ENCODE results near the gene HMG20A. TPM values are rescaled to one million over a fixed set of nuclear protein-coding genes. Genes with fewer than 3 reads are reported as not detected.

HMG20A gene
- total and polyA plus RNA-seq, 8 donors = 7.8 to 20.5 (median 12.9) TPM

- intact Hi-C loops (cut with DNase I) = no loop called here
- 66 to 71% methylated on average over 2 of the region's 2 CpGs for WGBS, 2 donors
- DNase-seq = no peak
- peaks cover 0 to 16% (median 7%) of the 10 kb centered on the region in 3 donors for H3K4me1 ChIP-seq
- TF ChIP-seq CTCF (IDR thresholded peaks at IDR 0.05) = no peak
- H3K36me3 ChIP-seq = no peaks in the 10 kb centered on the region
- no peaks in the 10 kb centered on the region for H3K9me3 ChIP-seq
- ATAC-seq = no peak
- no peaks in the 10 kb centered on the region for H3K27me3 ChIP-seq
- H3K4me3 ChIP-seq = no peak overlapping the region
- FAIRE-seq = no peak
- no peak overlapping the region for H3K27ac ChIP-seq
Measured at GRCh38 chr15:77416148-77416455, 4.6 kb upstream of the HMG20A start.

DNA sequence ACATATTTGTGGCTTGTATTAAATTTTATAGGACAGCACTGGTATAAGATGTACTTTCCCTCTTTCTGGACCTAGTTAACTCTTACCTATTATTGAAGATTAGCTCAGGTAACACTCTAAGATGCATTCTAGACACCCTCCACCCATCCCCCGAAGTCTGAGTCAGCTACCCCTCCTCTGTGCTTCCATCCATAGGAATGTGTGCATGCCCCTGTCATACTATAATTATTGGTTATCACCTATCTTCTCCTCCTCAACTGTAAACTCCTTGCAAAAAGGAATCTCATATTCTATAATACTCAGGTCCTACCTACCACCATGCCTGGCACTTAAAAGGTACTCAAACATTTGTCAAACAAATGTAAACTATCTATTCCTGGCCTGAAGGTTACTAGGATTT lies 3.7 kb upstream of the HMG20A start:
- no peaks in the 10 kb centered on the region for H3K9me3 ChIP-seq
- H3K4me3 ChIP-seq = no peak overlapping the region
- no peak for FAIRE-seq
- ATAC-seq = no peak
- intact Hi-C loops (cut with DNase I) = no loop called here
- no peak for TF ChIP-seq CTCF (IDR thresholded peaks at IDR 0.05)
- DNase-seq = no peak
- no peaks in the 10 kb centered on the region for H3K36me3 ChIP-seq
- no peaks in the 10 kb centered on the region for H3K27me3 ChIP-seq
- H3K27ac ChIP-seq = no peak overlapping the region
- peaks cover 0 to 21% (median 10%) of the 10 kb centered on the region in 3 donors for H3K4me1 ChIP-seq
- WGBS, 2 donors = 0 to 81% methylated on average over 1 of the region's 1 CpG

DNA sequence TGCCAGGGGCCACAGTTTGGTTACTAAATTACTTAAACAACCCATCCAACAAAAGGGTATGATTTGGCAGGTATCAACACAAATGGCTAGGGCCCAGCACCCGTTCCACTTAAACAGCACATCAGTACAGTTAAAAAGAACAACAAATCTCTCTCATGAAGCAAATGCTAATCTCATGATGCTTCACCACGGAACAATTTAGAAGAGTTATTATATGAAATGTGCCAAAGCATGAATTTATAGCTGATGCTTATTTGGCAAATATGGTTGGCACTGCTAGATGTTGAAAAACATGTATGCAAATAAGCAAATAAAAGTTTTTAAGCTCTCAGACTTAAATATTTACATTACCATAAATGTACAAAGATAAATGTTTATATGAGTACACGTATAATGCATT lies 3.1 kb upstream of the HMG20A start:
- Histone ChIP-seq H3K36me3 (no peaks in the 10 kb centered on the region), H3K27me3 (no peaks in the 10 kb centered on the region), H3K4me1 (peaks cover 0 to 27% (median 15%) of the 10 kb centered on the region in 3 donors), H3K27ac (no peak overlapping the region), H3K4me3 (no peak overlapping the region), H3K9me3 (no peaks in the 10 kb centered on the region)
- ATAC-seq = no peak
- intact Hi-C loops (cut with DNase I) = no loop called here
- 50 to 55% methylated on average over 3 of the region's 3 CpGs for WGBS, 2 donors
- TF ChIP-seq CTCF (IDR thresholded peaks at IDR 0.05) = no peak
- no peak for FAIRE-seq
- no peak for DNase-seq

DNA sequence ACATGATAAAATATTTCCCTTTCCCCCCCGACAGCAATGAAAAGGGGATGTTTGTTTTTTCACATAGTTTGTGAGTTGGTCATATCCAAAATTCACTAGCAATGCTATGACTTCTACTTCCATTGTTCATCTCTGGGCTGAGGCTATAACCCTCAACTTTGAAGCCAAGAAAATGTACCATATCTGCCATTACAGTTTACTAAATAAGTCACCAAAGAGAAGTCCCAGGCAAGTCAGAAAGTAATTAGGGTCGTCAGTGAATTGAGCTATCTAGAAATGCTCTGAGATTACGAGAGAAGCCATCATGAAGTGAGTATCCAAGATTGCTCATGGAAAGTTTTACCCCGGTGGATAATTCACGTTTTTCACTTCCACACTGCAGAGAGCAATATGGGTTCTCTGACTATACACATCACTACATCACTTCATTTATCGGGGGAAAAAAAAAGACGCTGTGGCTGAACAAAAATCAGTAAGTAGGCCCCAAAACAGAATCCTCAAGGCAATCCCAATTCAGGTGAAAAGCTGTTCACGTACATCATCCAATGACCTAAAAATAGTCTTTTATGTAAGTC lies 2.2 kb upstream of the HMG20A start:
- no peaks in the 10 kb centered on the region for H3K27me3 ChIP-seq
- ATAC-seq = no peak
- 40 to 49% methylated on average over 8 of the region's 8 CpGs for WGBS, 2 donors
- peak overlapping the region; percentile 67 to 94 (median 82) for H3K4me3 ChIP-seq
- DNase-seq = no peak
- H3K27ac ChIP-seq = peak overlapping the region in 1 of 4 donors; percentile 95
- intact Hi-C loops (cut with DNase I) = no loop called here
- no peak for TF ChIP-seq CTCF (IDR thresholded peaks at IDR 0.05)
- FAIRE-seq = no peak
- no peaks in the 10 kb centered on the region for H3K9me3 ChIP-seq
- H3K36me3 ChIP-seq = no peaks in the 10 kb centered on the region
- H3K4me1 ChIP-seq = peaks cover 0 to 30% (median 23%) of the 10 kb centered on the region in 3 donors

GRCh38 chr15:77418966-77419835 lies 1.5 kb upstream of the HMG20A start:
- Histone ChIP-seq H3K27ac (peak overlapping the region; percentile 76 to 95 (median 84)), H3K9me3 (no peaks in the 10 kb centered on the region), H3K4me1 (peaks cover 0 to 30% (median 23%) of the 10 kb centered on the region in 3 donors), H3K27me3 (no peaks in the 10 kb centered on the region), H3K36me3 (no peaks in the 10 kb centered on the region), H3K4me3 (peak overlapping the region; percentile 67 to 94 (median 82))
- FAIRE-seq (no peak), ATAC-seq (peak in 2 of 4 donors; percentile 2 to 6), DNase-seq (peak; percentile 27 to 82 (median 58))
- no peak for TF ChIP-seq CTCF (IDR thresholded peaks at IDR 0.05)
- WGBS, 2 donors = 0 to 1% methylated on average over 46 to 72 of the region's 72 CpGs
- intact Hi-C loops (cut with DNase I) = no loop called here
